ENCODE results near the gene CRIP2. TPM values are rescaled to one million over a fixed set of nuclear protein-coding genes. Genes with fewer than 3 reads are reported as not detected.

Gene CRIP2
- total RNA-seq, 1 donor from 2014 or later = 19.2 TPM

GRCh38 chr14:105484069-105484996 lies 9.7 kb downstream of the CRIP2 start:
- DNase-seq (ENCODE audit: low spot score in 2 of 2, unreplicated experiment in 2 of 2) = no peak
- H3K4me1 Mint-ChIP-seq = peaks cover 44% of the 10 kb centered on the region
- TF ChIP-seq CTCF (IDR thresholded peaks at IDR 0.05; ENCODE audit: unreplicated experiment) = no peak
- H3K9me3 Mint-ChIP-seq = no peaks in the 10 kb centered on the region
- no peaks in the 10 kb centered on the region for H3K36me3 Mint-ChIP-seq
- H3K27me3 Mint-ChIP-seq (ENCODE audit: low read depth) = peaks cover 54% of the 10 kb centered on the region
- H3K4me3 Mint-ChIP-seq = no peak overlapping the region
- peak overlapping the region; percentile 0 for H3K27ac Mint-ChIP-seq

GRCh38 chr14:105484997-105485393 lies 10.4 kb downstream of the CRIP2 start:
- no peak overlapping the region for H3K27ac Mint-ChIP-seq
- H3K4me1 Mint-ChIP-seq = peaks cover 45% of the 10 kb centered on the region
- no peak for DNase-seq (ENCODE audit: low spot score in 2 of 2, unreplicated experiment in 2 of 2)
- H3K27me3 Mint-ChIP-seq (ENCODE audit: low read depth) = peaks cover 50% of the 10 kb centered on the region
- H3K36me3 Mint-ChIP-seq = no peaks in the 10 kb centered on the region
- H3K9me3 Mint-ChIP-seq = no peaks in the 10 kb centered on the region
- TF ChIP-seq CTCF (IDR thresholded peaks at IDR 0.05; ENCODE audit: unreplicated experiment) = no peak
- no peak overlapping the region for H3K4me3 Mint-ChIP-seq

- no peak overlapping the region for H3K27ac Mint-ChIP-seq
Measured at GRCh38 chr14:105485739-105486162, 11.1 kb downstream of the CRIP2 start.

GRCh38 chr14:105486163-105486973 lies 11.7 kb downstream of the CRIP2 start, which contains the start of gene CRIP1:
Gene CRIP1, plus strand, starts transcription at chr14:105486886. Its CDS starts 374 bp downstream, at chr14:105487260.
- Mint-ChIP-seq H3K4me1 (peaks cover 35% of the 10 kb centered on the region), H3K4me3 (peak within 1 kb of the TSS; percentile 50), H3K27ac (no peak within 1 kb of the TSS), H3K9me3 (no peaks in the 10 kb centered on the region), H3K27me3 (ENCODE audit: low read depth) (peaks cover 42% of the 10 kb centered on the region), H3K36me3 (no peaks in the 10 kb centered on the region)
- no peak for TF ChIP-seq CTCF (IDR thresholded peaks at IDR 0.05; ENCODE audit: unreplicated experiment)
- DNase-seq (ENCODE audit: low spot score in 2 of 2, unreplicated experiment in 2 of 2) = no peak

More at GRCh38 chr14:105485739-105486162, 11.1 kb downstream of the CRIP2 start:
- no peaks in the 10 kb centered on the region for H3K36me3 Mint-ChIP-seq
- peaks cover 43% of the 10 kb centered on the region for H3K27me3 Mint-ChIP-seq (ENCODE audit: low read depth)
- TF ChIP-seq CTCF (IDR thresholded peaks at IDR 0.05; ENCODE audit: unreplicated experiment) = peak; percentile 34
- peak in 1 of 2 experiments; percentile 67 for DNase-seq (ENCODE audit: low spot score in 2 of 2, unreplicated experiment in 2 of 2)
- H3K4me3 Mint-ChIP-seq = peak overlapping the region; percentile 36
- peaks cover 42% of the 10 kb centered on the region for H3K4me1 Mint-ChIP-seq
- no peaks in the 10 kb centered on the region for H3K9me3 Mint-ChIP-seq

GRCh38 chr14:105486974-105487448 lies 12.4 kb downstream of the CRIP2 start:
- Mint-ChIP-seq H3K4me3 (peak overlapping the region; percentile 50), H3K9me3 (no peaks in the 10 kb centered on the region), H3K27ac (no peak overlapping the region), H3K36me3 (no peaks in the 10 kb centered on the region), H3K4me1 (peaks cover 34% of the 10 kb centered on the region), H3K27me3 (ENCODE audit: low read depth) (peaks cover 42% of the 10 kb centered on the region)
- TF ChIP-seq CTCF (IDR thresholded peaks at IDR 0.05; ENCODE audit: unreplicated experiment) = no peak
- no peak for DNase-seq (ENCODE audit: low spot score in 2 of 2, unreplicated experiment in 2 of 2)

Measured in mesothelial cell of epicardium (in vitro differentiated cells).